ENCODE data around the gene SLC6A4. TPM values are rescaled to one million over a fixed set of nuclear protein-coding genes. Genes with fewer than 3 reads are reported as not detected.

SLC6A4 gene
- total and polyA plus RNA-seq, 2 experiments from 2014 or later = 0.06 to 0.14 TPM

- H3K27me3 ChIP-seq (ENCODE audit: insufficient read depth) = no peaks in the 10 kb centered on the region
- no peaks in the 10 kb centered on the region for H4K20me1 ChIP-seq (replicated peaks; ENCODE audit: insufficient read depth)
- H3F3A ChIP-seq (replicated peaks; ENCODE audit: low read depth) = no peaks in the 10 kb centered on the region
- peaks cover 2% of the 10 kb centered on the region; the same call in 1 of the 3 replicates for H3K4me1 Mint-ChIP-seq
- H3K79me2 ChIP-seq (replicated peaks; ENCODE audit: insufficient read depth) = no peaks in the 10 kb centered on the region
- no peak for TF ChIP-seq EZH2phosphoT487 (IDR thresholded peaks at IDR 0.05; ENCODE audit: unreplicated experiment)
- no peak for TF ChIP-seq JUNB (IDR thresholded peaks at IDR 0.05; ENCODE audit: unreplicated experiment)
- TF ChIP-seq, protein P1, sequence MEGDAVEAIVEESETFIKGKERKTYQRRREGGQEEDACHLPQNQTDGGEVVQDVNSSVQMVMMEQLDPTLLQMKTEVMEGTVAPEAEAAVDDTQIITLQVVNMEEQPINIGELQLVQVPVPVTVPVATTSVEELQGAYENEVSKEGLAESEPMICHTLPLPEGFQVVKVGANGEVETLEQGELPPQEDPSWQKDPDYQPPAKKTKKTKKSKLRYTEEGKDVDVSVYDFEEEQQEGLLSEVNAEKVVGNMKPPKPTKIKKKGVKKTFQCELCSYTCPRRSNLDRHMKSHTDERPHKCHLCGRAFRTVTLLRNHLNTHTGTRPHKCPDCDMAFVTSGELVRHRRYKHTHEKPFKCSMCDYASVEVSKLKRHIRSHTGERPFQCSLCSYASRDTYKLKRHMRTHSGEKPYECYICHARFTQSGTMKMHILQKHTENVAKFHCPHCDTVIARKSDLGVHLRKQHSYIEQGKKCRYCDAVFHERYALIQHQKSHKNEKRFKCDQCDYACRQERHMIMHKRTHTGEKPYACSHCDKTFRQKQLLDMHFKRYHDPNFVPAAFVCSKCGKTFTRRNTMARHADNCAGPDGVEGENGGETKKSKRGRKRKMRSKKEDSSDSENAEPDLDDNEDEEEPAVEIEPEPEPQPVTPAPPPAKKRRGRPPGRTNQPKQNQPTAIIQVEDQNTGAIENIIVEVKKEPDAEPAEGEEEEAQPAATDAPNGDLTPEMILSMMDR (conservative IDR thresholded peaks at IDR 0.05; ENCODE audit: low read depth in 2 of 2) = no peak
- TF ChIP-seq, protein P2, sequence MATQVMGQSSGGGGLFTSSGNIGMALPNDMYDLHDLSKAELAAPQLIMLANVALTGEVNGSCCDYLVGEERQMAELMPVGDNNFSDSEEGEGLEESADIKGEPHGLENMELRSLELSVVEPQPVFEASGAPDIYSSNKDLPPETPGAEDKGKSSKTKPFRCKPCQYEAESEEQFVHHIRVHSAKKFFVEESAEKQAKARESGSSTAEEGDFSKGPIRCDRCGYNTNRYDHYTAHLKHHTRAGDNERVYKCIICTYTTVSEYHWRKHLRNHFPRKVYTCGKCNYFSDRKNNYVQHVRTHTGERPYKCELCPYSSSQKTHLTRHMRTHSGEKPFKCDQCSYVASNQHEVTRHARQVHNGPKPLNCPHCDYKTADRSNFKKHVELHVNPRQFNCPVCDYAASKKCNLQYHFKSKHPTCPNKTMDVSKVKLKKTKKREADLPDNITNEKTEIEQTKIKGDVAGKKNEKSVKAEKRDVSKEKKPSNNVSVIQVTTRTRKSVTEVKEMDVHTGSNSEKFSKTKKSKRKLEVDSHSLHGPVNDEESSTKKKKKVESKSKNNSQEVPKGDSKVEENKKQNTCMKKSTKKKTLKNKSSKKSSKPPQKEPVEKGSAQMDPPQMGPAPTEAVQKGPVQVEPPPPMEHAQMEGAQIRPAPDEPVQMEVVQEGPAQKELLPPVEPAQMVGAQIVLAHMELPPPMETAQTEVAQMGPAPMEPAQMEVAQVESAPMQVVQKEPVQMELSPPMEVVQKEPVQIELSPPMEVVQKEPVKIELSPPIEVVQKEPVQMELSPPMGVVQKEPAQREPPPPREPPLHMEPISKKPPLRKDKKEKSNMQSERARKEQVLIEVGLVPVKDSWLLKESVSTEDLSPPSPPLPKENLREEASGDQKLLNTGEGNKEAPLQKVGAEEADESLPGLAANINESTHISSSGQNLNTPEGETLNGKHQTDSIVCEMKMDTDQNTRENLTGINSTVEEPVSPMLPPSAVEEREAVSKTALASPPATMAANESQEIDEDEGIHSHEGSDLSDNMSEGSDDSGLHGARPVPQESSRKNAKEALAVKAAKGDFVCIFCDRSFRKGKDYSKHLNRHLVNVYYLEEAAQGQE (IDR thresholded peaks at IDR 0.05; ENCODE audit: unreplicated experiment) = no peak
- TF ChIP-seq NANOG (IDR thresholded peaks at IDR 0.05; ENCODE audit: borderline replicate concordance) = no peak
- TF ChIP-seq STAT1 (IDR thresholded peaks at IDR 0.05; ENCODE audit: unreplicated experiment) = no peak
- TF ChIP-seq CREB1 (CRISPR knock-in tag; IDR thresholded peaks at IDR 0.05; ENCODE audit: low read depth) = no peak
- TF ChIP-seq POLR2AphosphoS5 (IDR thresholded peaks at IDR 0.05; ENCODE audit: low read depth) = no peak
- no peak for TF ChIP-seq ZNF114 (CRISPR knock-in tag; IDR thresholded peaks at IDR 0.05)
- no peak for TF ChIP-seq EZH2 (IDR thresholded peaks at IDR 0.05; ENCODE audit: low read depth, unreplicated experiment)
- TF ChIP-seq, protein P3, sequence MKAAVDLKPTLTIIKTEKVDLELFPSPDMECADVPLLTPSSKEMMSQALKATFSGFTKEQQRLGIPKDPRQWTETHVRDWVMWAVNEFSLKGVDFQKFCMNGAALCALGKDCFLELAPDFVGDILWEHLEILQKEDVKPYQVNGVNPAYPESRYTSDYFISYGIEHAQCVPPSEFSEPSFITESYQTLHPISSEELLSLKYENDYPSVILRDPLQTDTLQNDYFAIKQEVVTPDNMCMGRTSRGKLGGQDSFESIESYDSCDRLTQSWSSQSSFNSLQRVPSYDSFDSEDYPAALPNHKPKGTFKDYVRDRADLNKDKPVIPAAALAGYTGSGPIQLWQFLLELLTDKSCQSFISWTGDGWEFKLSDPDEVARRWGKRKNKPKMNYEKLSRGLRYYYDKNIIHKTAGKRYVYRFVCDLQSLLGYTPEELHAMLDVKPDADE (IDR thresholded peaks at IDR 0.05) = no peak
- no peak for TF ChIP-seq ZNF462 (CRISPR knock-in tag; IDR thresholded peaks at IDR 0.05)
- no peak for TF ChIP-seq ZNF331 (CRISPR knock-in tag; IDR thresholded peaks at IDR 0.05; ENCODE audit: low read depth)
- no peak overlapping the region for H2AFZ ChIP-seq
- no peak overlapping the region for H3K27ac ChIP-seq (ENCODE audit: low read depth)
- H3K4me3 ChIP-seq = no peak overlapping the region
- H3K4me3 Mint-ChIP-seq = no peak overlapping the region
- ATAC-seq = no peak
- DNase-seq (ENCODE audit: low spot score) = no peak
- no peaks in the 10 kb centered on the region for H3K36me3 Mint-ChIP-seq (ENCODE audit: low read depth)
- H3K27ac Mint-ChIP-seq = no peak overlapping the region
- H3K4me1 ChIP-seq (ENCODE audit: insufficient read depth) = no peaks in the 10 kb centered on the region
- peaks cover 3% of the 10 kb centered on the region for H3K27me3 Mint-ChIP-seq (ENCODE audit: insufficient read depth, low read depth, poor library complexity)
- H3K36me3 ChIP-seq (ENCODE audit: insufficient read depth) = no peaks in the 10 kb centered on the region
- no peak overlapping the region for H3K4me2 ChIP-seq
- no peaks in the 10 kb centered on the region for H3K9me3 Mint-ChIP-seq
- H3K9me2 ChIP-seq (ENCODE audit: insufficient read depth) = no peaks in the 10 kb centered on the region
Observed at GRCh38 chr17:30217054-30217453, 18.4 kb downstream of the SLC6A4 start.
